NB4 (cell line): ENCODE results near the gene PRR33.

ENCODE experiments used
- DNase-seq: peaks from one replicate; pipeline ENCODE4 v3.0.0; 2010; ENCODE audit warnings: low read depth
- H3K4me3 ChIP-seq: one replicate; pipeline ENCODE4 v1.5.1; 2011; ENCODE audit warnings: mild to moderate bottlenecking, low read depth, low read length, moderate library complexity
- CTCF ChIP-seq: IDR thresholded peaks from one replicate; pipeline ENCODE4 v1.5.1; 2012; ENCODE audit warnings: low read depth, low read length
- MAX ChIP-seq: IDR thresholded peaks from 2 replicates; pipeline ENCODE4 v1.6.1; 2011; ENCODE audit warnings: low read depth, low read length
- MYC ChIP-seq: IDR thresholded peaks from 2 replicates; pipeline ENCODE4 v1.6.1; 2011; ENCODE audit warnings: low read depth, low read length
- POLR2A ChIP-seq: IDR thresholded peaks from 2 replicates; pipeline ENCODE4 v1.6.1; 2011; ENCODE audit warnings: mild to moderate bottlenecking; ENCODE audit not compliant: insufficient read length; ENCODE audit errors: extremely low read depth

PRR33 gene

GRCh38 chr11:1838426-1839144 is 53.1 kb downstream of the PRR33 start, which contains the start of gene TNNI2:
TSS of gene TNNI2 (plus strand) at chr11:1838981. CDS start at chr11:1839697, 716 bp downstream.
- TF ChIP-seq MYC (no peak), MAX (no peak), CTCF (no peak), POLR2A (no peak)
- no peak for DNase-seq
- no peak within 1 kb of the TSS for H3K4me3 ChIP-seq
